ENCODE results near the gene AMN1. TPM values are rescaled to one million over a fixed set of nuclear protein-coding genes. Genes with fewer than 3 reads are reported as not detected.

The AMN1 gene
- total RNA-seq, 1 donor from 2014 or later: 3.9 TPM

- Mint-ChIP-seq H3K9me3 (ENCODE audit: unreplicated experiment) (no peaks in the 10 kb centered on the region), H3K36me3 (ENCODE audit: low read depth, unreplicated experiment) (no peaks in the 10 kb centered on the region), H3K4me1 (ENCODE audit: low read depth, unreplicated experiment) (peaks cover 3% of the 10 kb centered on the region), H3K27ac (ENCODE audit: unreplicated experiment) (no peak overlapping the region), H3K4me3 (ENCODE audit: unreplicated experiment) (no peak overlapping the region), H3K27me3 (ENCODE audit: low read depth, unreplicated experiment) (no peaks in the 10 kb centered on the region)
- no peak overlapping the region for H3K4me3 ChIP-seq (ENCODE audit: insufficient read depth, low read depth, low read length)
- no peaks in the 10 kb centered on the region for H4K20me1 ChIP-seq (ENCODE audit: insufficient read depth, low read length)
- FAIRE-seq (no peak), DNase-seq (ENCODE audit: low read depth) (no peak)
- no peaks in the 10 kb centered on the region for H3K36me3 ChIP-seq (ENCODE audit: insufficient read depth, low read length)
- H3K4me1 ChIP-seq (ENCODE audit: insufficient read depth, low read length): no peaks in the 10 kb centered on the region
- H3K27me3 ChIP-seq (ENCODE audit: insufficient read depth, low read length): no peaks in the 10 kb centered on the region
- H2AFZ ChIP-seq (ENCODE audit: low read depth, low read length): no peak overlapping the region
- H3K4me2 ChIP-seq (ENCODE audit: low read length): no peak overlapping the region
- no peaks in the 10 kb centered on the region for H3K9me3 ChIP-seq (ENCODE audit: insufficient read depth, low read depth, low read length)
- H3K9ac ChIP-seq (ENCODE audit: low read length): no peak overlapping the region
- H3K79me2 ChIP-seq (ENCODE audit: insufficient read depth, low read length): no peaks in the 10 kb centered on the region
- TF ChIP-seq EZH2 (IDR thresholded peaks at IDR 0.05; ENCODE audit: insufficient read depth, low read length): no peak
- TF ChIP-seq CTCF (IDR thresholded peaks at IDR 0.05; ENCODE audit: insufficient read depth, low read depth, low read length): no peak
- H3K27ac ChIP-seq (ENCODE audit: low read depth, low read length): no peak overlapping the region
Observed at GRCh38 chr12:31644536-31644935, 84.3 kb downstream of the AMN1 start.

GRCh38 chr12:31641509-31642090, 87.2 kb downstream of the AMN1 start:
- Histone ChIP-seq H4K20me1 (ENCODE audit: insufficient read depth, low read length) (no peaks in the 10 kb centered on the region), H3K27ac (ENCODE audit: low read depth, low read length) (no peak overlapping the region), H3K9ac (ENCODE audit: low read length) (no peak overlapping the region), H3K36me3 (ENCODE audit: insufficient read depth, low read length) (no peaks in the 10 kb centered on the region), H2AFZ (ENCODE audit: low read depth, low read length) (no peak overlapping the region), H3K79me2 (ENCODE audit: insufficient read depth, low read length) (no peaks in the 10 kb centered on the region), H3K4me3 (ENCODE audit: insufficient read depth, low read depth, low read length) (no peak overlapping the region), H3K27me3 (ENCODE audit: insufficient read depth, low read length) (no peaks in the 10 kb centered on the region), H3K9me3 (ENCODE audit: insufficient read depth, low read depth, low read length) (no peaks in the 10 kb centered on the region), H3K4me2 (ENCODE audit: low read length) (no peak overlapping the region), H3K4me1 (ENCODE audit: insufficient read depth, low read length) (no peaks in the 10 kb centered on the region)
- TF ChIP-seq EZH2 (IDR thresholded peaks at IDR 0.05; ENCODE audit: insufficient read depth, low read length) (no peak), CTCF (IDR thresholded peaks at IDR 0.05; ENCODE audit: insufficient read depth, low read depth, low read length) (no peak)
- FAIRE-seq (no peak), DNase-seq (ENCODE audit: low read depth) (no peak)
- Mint-ChIP-seq H3K27me3 (ENCODE audit: low read depth, unreplicated experiment) (no peaks in the 10 kb centered on the region), H3K36me3 (ENCODE audit: low read depth, unreplicated experiment) (no peaks in the 10 kb centered on the region), H3K4me3 (ENCODE audit: unreplicated experiment) (no peak overlapping the region), H3K4me1 (ENCODE audit: low read depth, unreplicated experiment) (peaks cover 3% of the 10 kb centered on the region), H3K27ac (ENCODE audit: unreplicated experiment) (no peak overlapping the region), H3K9me3 (ENCODE audit: unreplicated experiment) (no peaks in the 10 kb centered on the region)

- Histone ChIP-seq H4K20me1 (ENCODE audit: insufficient read depth, low read length) (no peaks in the 10 kb centered on the region), H3K27me3 (ENCODE audit: insufficient read depth, low read length) (no peaks in the 10 kb centered on the region), H3K36me3 (ENCODE audit: insufficient read depth, low read length) (no peaks in the 10 kb centered on the region), H3K4me2 (ENCODE audit: low read length) (no peak overlapping the region), H3K4me3 (ENCODE audit: insufficient read depth, low read depth, low read length) (no peak overlapping the region), H3K9ac (ENCODE audit: low read length) (no peak overlapping the region), H3K4me1 (ENCODE audit: insufficient read depth, low read length) (peaks cover 5% of the 10 kb centered on the region), H2AFZ (ENCODE audit: low read depth, low read length) (no peak overlapping the region), H3K27ac (ENCODE audit: low read depth, low read length) (no peak overlapping the region), H3K79me2 (ENCODE audit: insufficient read depth, low read length) (no peaks in the 10 kb centered on the region), H3K9me3 (ENCODE audit: insufficient read depth, low read depth, low read length) (no peaks in the 10 kb centered on the region)
- Mint-ChIP-seq H3K27me3 (ENCODE audit: low read depth, unreplicated experiment) (no peaks in the 10 kb centered on the region), H3K9me3 (ENCODE audit: unreplicated experiment) (no peaks in the 10 kb centered on the region), H3K27ac (ENCODE audit: unreplicated experiment) (no peak overlapping the region), H3K4me3 (ENCODE audit: unreplicated experiment) (no peak overlapping the region), H3K4me1 (ENCODE audit: low read depth, unreplicated experiment) (no peaks in the 10 kb centered on the region), H3K36me3 (ENCODE audit: low read depth, unreplicated experiment) (no peaks in the 10 kb centered on the region)
- DNase-seq (ENCODE audit: low read depth) (no peak), FAIRE-seq (no peak)
- TF ChIP-seq EZH2 (IDR thresholded peaks at IDR 0.05; ENCODE audit: insufficient read depth, low read length): no peak
- no peak for TF ChIP-seq CTCF (IDR thresholded peaks at IDR 0.05; ENCODE audit: insufficient read depth, low read depth, low read length)
Observed at GRCh38 chr12:31634620-31635019, 94.2 kb downstream of the AMN1 start.
